K562 (cell line): ENCODE results near the gene SDCBP2. TPM values are rescaled to one million over a fixed set of nuclear protein-coding genes. Genes with fewer than 3 reads are reported as not detected.

Experiments used
- KAT7 ChIP-seq: sonication (generic); formaldehyde crosslinking; IDR thresholded peaks from 2 replicates; pipeline ENCODE4 v1.8.0; 2022; ENCODE audit warnings: missing genetic modification reagents, mild to moderate bottlenecking, borderline replicate concordance
- RFX1 ChIP-seq: fragments of 450-650 bp; IDR thresholded peaks from 2 replicates; pipeline ENCODE4 v1.6.1; 2016; ENCODE audit warnings: mild to moderate bottlenecking, moderate library complexity
- SREBF1 ChIP-seq: fragments of 150-350 bp; IDR thresholded peaks from 2 replicates; pipeline ENCODE4 v1.6.1; 2014; ENCODE audit warnings: antibody characterized with exemption, low read depth, low read length, borderline replicate concordance
- TCF7L2 ChIP-seq: fragments of 150-350 bp; IDR thresholded peaks from 2 replicates; pipeline ENCODE4 v1.6.1; 2016; ENCODE audit warnings: low read depth, mild to moderate bottlenecking, low read length, moderate library complexity
- ZNF668 ChIP-seq: fragments of 250-450 bp; sonication (Bioruptor Pico); IDR thresholded peaks from 2 replicates; pipeline ENCODE4 v1.8.0; 2022; ENCODE audit warnings: mild to moderate bottlenecking, inconsistent platforms
- polyA plus RNA-seq, 8 experiments: library from polyadenylated mRNA; depleted of rRNA in 4 of 8; stranded (reverse) in 5 of 8; unstranded in 3 of 8; fragments of >200 nt; fragmentation: Nextera tagmentation in 2 of 8; fragmentation: Illumina TruSeq in 1 of 8; extraction: Ambion mirVana in 2 of 8; extraction: Trizol in 1 of 8; gene quantifications; 2 replicates each; pipeline versions ENCODE4 v1.2.1 to v1.2.3, GENCODE V29; 2011 to 2014; ENCODE audit warnings: inconsistent platforms in 1 of 8, missing spikeins in 1 of 8
- total RNA-seq, 7 experiments: library from RNA; depleted of rRNA in 6 of 7; stranded (reverse); fragments of >200 nt in 6 of 7; fragmentation: Illumina TruSeq in 2 of 7; extraction: Trizol in 2 of 7; gene quantifications; 2 replicates each; pipeline versions ENCODE4 v1.2.1 to v1.2.3, GENCODE V29; 2011 to 2021; ENCODE audit warnings: low replicate concordance in 1 of 7
- TF ChIP-seq, protein P1 (sequence below): fragments of 450-650 bp; formaldehyde crosslinking; IDR thresholded peaks from 2 replicates; pipeline ENCODE4 v1.4.0; 2020; ENCODE audit warnings: mild to moderate bottlenecking, moderate library complexity
- TF ChIP-seq, protein P2 (sequence below), 2 experiments: IDR thresholded peaks; 2 replicates each; pipeline ENCODE4 v1.6.1; 2012; ENCODE audit warnings: improper control_type of control experiment in 2 of 2, low read depth in 2 of 2, low read length in 2 of 2, borderline replicate concordance in 1 of 2

SDCBP2 gene
- total and polyA plus RNA-seq, 9 of the 15 experiments (the other 6 are each of a cell fraction or from before 2014, with no cell fraction given), result 0.06 to 1.2 (median 0.80) TPM

DNA sequence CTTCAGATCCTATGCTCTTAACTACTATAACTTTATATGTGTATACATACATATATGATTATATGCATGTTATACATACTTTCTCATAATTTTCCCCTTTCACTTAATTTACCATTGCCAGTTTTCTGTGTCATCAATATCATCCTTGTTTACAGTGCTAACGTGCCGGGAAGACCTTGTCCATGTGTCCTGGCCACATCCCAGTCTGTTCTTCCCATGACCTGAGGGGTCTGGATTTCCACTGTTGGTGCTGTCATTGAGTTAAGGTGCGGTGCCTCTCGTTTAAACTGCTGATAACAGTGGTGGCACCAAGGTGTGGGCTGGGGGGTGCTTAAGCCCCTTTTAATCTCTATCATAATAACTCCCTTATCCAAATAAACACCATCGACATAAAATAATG lies 8.5 kb upstream of the SDCBP2 start (continued):
- TF ChIP-seq KAT7 (CRISPR knock-in tag) (no peak), TCF7L2 (no peak), RFX1 (no peak), SREBF1 (no peak), ZNF668 (CRISPR knock-in tag) (no peak)
- TF ChIP-seq, protein P1, sequence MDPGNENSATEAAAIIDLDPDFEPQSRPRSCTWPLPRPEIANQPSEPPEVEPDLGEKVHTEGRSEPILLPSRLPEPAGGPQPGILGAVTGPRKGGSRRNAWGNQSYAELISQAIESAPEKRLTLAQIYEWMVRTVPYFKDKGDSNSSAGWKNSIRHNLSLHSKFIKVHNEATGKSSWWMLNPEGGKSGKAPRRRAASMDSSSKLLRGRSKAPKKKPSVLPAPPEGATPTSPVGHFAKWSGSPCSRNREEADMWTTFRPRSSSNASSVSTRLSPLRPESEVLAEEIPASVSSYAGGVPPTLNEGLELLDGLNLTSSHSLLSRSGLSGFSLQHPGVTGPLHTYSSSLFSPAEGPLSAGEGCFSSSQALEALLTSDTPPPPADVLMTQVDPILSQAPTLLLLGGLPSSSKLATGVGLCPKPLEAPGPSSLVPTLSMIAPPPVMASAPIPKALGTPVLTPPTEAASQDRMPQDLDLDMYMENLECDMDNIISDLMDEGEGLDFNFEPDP (CRISPR knock-in tag), result no peak
- TF ChIP-seq, protein P2, sequence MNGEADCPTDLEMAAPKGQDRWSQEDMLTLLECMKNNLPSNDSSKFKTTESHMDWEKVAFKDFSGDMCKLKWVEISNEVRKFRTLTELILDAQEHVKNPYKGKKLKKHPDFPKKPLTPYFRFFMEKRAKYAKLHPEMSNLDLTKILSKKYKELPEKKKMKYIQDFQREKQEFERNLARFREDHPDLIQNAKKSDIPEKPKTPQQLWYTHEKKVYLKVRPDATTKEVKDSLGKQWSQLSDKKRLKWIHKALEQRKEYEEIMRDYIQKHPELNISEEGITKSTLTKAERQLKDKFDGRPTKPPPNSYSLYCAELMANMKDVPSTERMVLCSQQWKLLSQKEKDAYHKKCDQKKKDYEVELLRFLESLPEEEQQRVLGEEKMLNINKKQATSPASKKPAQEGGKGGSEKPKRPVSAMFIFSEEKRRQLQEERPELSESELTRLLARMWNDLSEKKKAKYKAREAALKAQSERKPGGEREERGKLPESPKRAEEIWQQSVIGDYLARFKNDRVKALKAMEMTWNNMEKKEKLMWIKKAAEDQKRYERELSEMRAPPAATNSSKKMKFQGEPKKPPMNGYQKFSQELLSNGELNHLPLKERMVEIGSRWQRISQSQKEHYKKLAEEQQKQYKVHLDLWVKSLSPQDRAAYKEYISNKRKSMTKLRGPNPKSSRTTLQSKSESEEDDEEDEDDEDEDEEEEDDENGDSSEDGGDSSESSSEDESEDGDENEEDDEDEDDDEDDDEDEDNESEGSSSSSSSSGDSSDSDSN (IDR thresholded peaks at IDR 0.05; ENCODE audit: borderline replicate concordance in 1 of 2, low read depth in 2 of 2, low read length in 2 of 2), result no peak
